Jurkat, Clone E6-1 (cell line): ENCODE results near the gene SH3GL3. TPM values are rescaled to one million over a fixed set of nuclear protein-coding genes. Genes with fewer than 3 reads are reported as not detected.
A peak's percentile ranks its signal among the peaks of the same experiment; 100 is the strongest.

Source experiments
- DNase-seq: peaks from one replicate; pipeline ENCODE4 v3.0.0-alpha.2; 2011; ENCODE audit warnings: low read depth, low spot score
- H3K4me3 ChIP-seq: 2 replicates; pipeline ENCODE4 v1.5.1; 2011; ENCODE audit warnings: mild to moderate bottlenecking, low read length, control low read depth, moderate library complexity
- polyA plus RNA-seq: library from polyadenylated mRNA; unstranded; fragments of >200 nt; gene quantifications from one replicate; pipeline ENCODE4 v1.2.1, GENCODE V29; 2012; ENCODE audit warnings: missing spikeins; ENCODE audit not compliant: insufficient read length, insufficient read depth

SH3GL3 gene
- 7.8 TPM for polyA plus RNA-seq

GRCh38 chr15:83446904-83447709, at the start of gene SH3GL3:
TSS of gene SH3GL3 (plus strand) at chr15:83447341. CDS start at chr15:83447534, 193 bp downstream.
- DNase-seq = peak; percentile 79
- H3K4me3 ChIP-seq = peak within 1 kb of the TSS; percentile 60

- DNase-seq = no peak
- H3K4me3 ChIP-seq = no peak overlapping the region
Observed at GRCh38 chr15:83398626-83399025, 48.5 kb upstream of the SH3GL3 start.

- DNase-seq = no peak
Observed at GRCh38 chr15:83404121-83404520, 43.0 kb upstream of the SH3GL3 start.

GRCh38 chr15:83410532-83410931, 36.6 kb upstream of the SH3GL3 start:
- no peak for DNase-seq
- no peak overlapping the region for H3K4me3 ChIP-seq

More at GRCh38 chr15:83404121-83404520, 43.0 kb upstream of the SH3GL3 start:
- H3K4me3 ChIP-seq = no peak overlapping the region

GRCh38 chr15:83413054-83413719, 34.0 kb upstream of the SH3GL3 start:
- DNase-seq = no peak
- H3K4me3 ChIP-seq = no peak overlapping the region

GRCh38 chr15:83422081-83422480, 25.1 kb upstream of the SH3GL3 start:
- no peak overlapping the region for H3K4me3 ChIP-seq
- peak; percentile 3 for DNase-seq

GRCh38 chr15:83422541-83422940, 24.6 kb upstream of the SH3GL3 start:
- no peak overlapping the region for H3K4me3 ChIP-seq
- DNase-seq = no peak

- DNase-seq = no peak
- H3K4me3 ChIP-seq = no peak overlapping the region
Observed at GRCh38 chr15:83424101-83424500, 23.0 kb upstream of the SH3GL3 start.

- H3K4me3 ChIP-seq = no peak overlapping the region
- DNase-seq = no peak
Observed at GRCh38 chr15:83430441-83430840, 16.7 kb upstream of the SH3GL3 start.

GRCh38 chr15:83431521-83431920, 15.6 kb upstream of the SH3GL3 start:
- no peak for DNase-seq

GRCh38 chr15:83435202-83435601, 11.9 kb upstream of the SH3GL3 start:
- no peak for DNase-seq

More at GRCh38 chr15:83431521-83431920, 15.6 kb upstream of the SH3GL3 start:
- H3K4me3 ChIP-seq = no peak overlapping the region

GRCh38 chr15:83435782-83436181, 11.4 kb upstream of the SH3GL3 start:
- DNase-seq = no peak
- no peak overlapping the region for H3K4me3 ChIP-seq

More at GRCh38 chr15:83435202-83435601, 11.9 kb upstream of the SH3GL3 start:
- H3K4me3 ChIP-seq = no peak overlapping the region

- peak; percentile 41 for DNase-seq
- H3K4me3 ChIP-seq = no peak overlapping the region
Observed at GRCh38 chr15:83436513-83437158, 10.5 kb upstream of the SH3GL3 start.

- DNase-seq = no peak
- H3K4me3 ChIP-seq = no peak overlapping the region
Observed at GRCh38 chr15:83443076-83443847, 3.9 kb upstream of the SH3GL3 start.

- H3K4me3 ChIP-seq = no peak overlapping the region
- no peak for DNase-seq
Observed at GRCh38 chr15:83444936-83445335, 2.2 kb upstream of the SH3GL3 start.

- H3K4me3 ChIP-seq = no peak overlapping the region
- no peak for DNase-seq
Observed at GRCh38 chr15:83445643-83446042, 1.5 kb upstream of the SH3GL3 start.

- DNase-seq = no peak
- peak overlapping the region; percentile 60 for H3K4me3 ChIP-seq
Observed at GRCh38 chr15:83446417-83446816, 724 bp upstream of the SH3GL3 start.

- H3K4me3 ChIP-seq = no peak overlapping the region
- DNase-seq = no peak
Observed at GRCh38 chr15:83449250-83449671, 2.1 kb downstream of the SH3GL3 start.

GRCh38 chr15:83449937-83450506, 2.9 kb downstream of the SH3GL3 start:
- DNase-seq = no peak
- no peak overlapping the region for H3K4me3 ChIP-seq
